DMS114 treated with DMSO at 0.1 percent for 48 hours (cell line): Measurements from ENCODE around the gene GTF2H2C.
"Not testable (repeated sequence)": the region's sequence is repeated elsewhere in the genome, so short reads cannot be mapped to it uniquely, and the experiment has no call there.

Source experiments
- DNase-seq: peaks from one replicate; lab custom pipeline; 2025; ENCODE audit not compliant: unreplicated experiment; lab: John Stamatoyannopoulos, UW

GTF2H2C gene

GRCh38 chr5:69559908-69560330, at the start of gene GTF2H2C:
Gene GTF2H2C, plus strand, starts transcription at chr5:69560191. Its CDS starts 4,942 bp downstream, at chr5:69565133.
- DNase-seq, result not testable (repeated sequence)

GRCh38 chr5:69510694-69511093, 49.3 kb upstream of the GTF2H2C start:
- DNase-seq, result no peak

GRCh38 chr5:69512740-69513260, 47.2 kb upstream of the GTF2H2C start:
- DNase-seq, result no peak

GRCh38 chr5:69515570-69515969, 44.4 kb upstream of the GTF2H2C start:
- DNase-seq, result not testable (repeated sequence)

GRCh38 chr5:69516769-69517168, 43.2 kb upstream of the GTF2H2C start:
- DNase-seq, result no peak

- DNase-seq, result no peak
Measured at GRCh38 chr5:69517763-69518212, 42.2 kb upstream of the GTF2H2C start.

GRCh38 chr5:69519285-69519684, 40.7 kb upstream of the GTF2H2C start:
- no peak for DNase-seq

GRCh38 chr5:69522035-69522434, 38.0 kb upstream of the GTF2H2C start:
- no peak for DNase-seq

- no peak for DNase-seq
Measured at GRCh38 chr5:69525490-69525889, 34.5 kb upstream of the GTF2H2C start.

- DNase-seq, result no peak
Measured at GRCh38 chr5:69526660-69527059, 33.3 kb upstream of the GTF2H2C start.

GRCh38 chr5:69527128-69527770, 32.7 kb upstream of the GTF2H2C start:
- DNase-seq, result no peak

GRCh38 chr5:69528035-69528434, 32.0 kb upstream of the GTF2H2C start:
- DNase-seq, result no peak

- no peak for DNase-seq
Measured at GRCh38 chr5:69528609-69529008, 31.4 kb upstream of the GTF2H2C start.

GRCh38 chr5:69530561-69531405, 29.2 kb upstream of the GTF2H2C start:
- no peak for DNase-seq

- no peak for DNase-seq
Measured at GRCh38 chr5:69531406-69531801, 28.6 kb upstream of the GTF2H2C start.

GRCh38 chr5:69537911-69538310, 22.1 kb upstream of the GTF2H2C start:
- not testable (repeated sequence) for DNase-seq

GRCh38 chr5:69538735-69539134, 21.3 kb upstream of the GTF2H2C start:
- not testable (repeated sequence) for DNase-seq

- DNase-seq, result not testable (repeated sequence)
Measured at GRCh38 chr5:69541347-69541746, 18.6 kb upstream of the GTF2H2C start.

- DNase-seq, result not testable (repeated sequence)
Measured at GRCh38 chr5:69542838-69543618, 17.0 kb upstream of the GTF2H2C start.

- not testable (repeated sequence) for DNase-seq
Measured at GRCh38 chr5:69544602-69545001, 15.4 kb upstream of the GTF2H2C start.
